SU-DHL-6 (cell line): ENCODE results near the gene CARD6.
"Not testable (repeated sequence)": the region's sequence is repeated elsewhere in the genome, so short reads cannot be mapped to it uniquely, and the experiment has no call there.

Experiments used
- CTCF ChIP-seq: fragments of 200-600 bp; sonication (generic); IDR thresholded peaks from one replicate; pipeline ENCODE4 v1.5.1; 2017; ENCODE audit warnings: antibody characterized with exemption, mild to moderate bottlenecking, low read length, moderate library complexity; ENCODE audit not compliant: insufficient read depth, poor library complexity, severe bottlenecking
- EZH2phosphoT487 ChIP-seq: fragments of 200-600 bp; sonication (generic), shearing (Covaris generic); conservative IDR thresholded peaks from 2 replicates; pipeline ENCODE4 v1.6.1; 2018; ENCODE audit warnings: mild to moderate bottlenecking, antibody characterized with exemption, low read length, moderate library complexity, mixed read lengths

- TF ChIP-seq CTCF, EZH2phosphoT487: not testable (repeated sequence)
These were observed 23.8 kb downstream of the CARD6 start for GRCh38 chr5:40865004-40865403.
